NT2/D1 (cell line): ENCODE measurements around the gene KIF27.

Experiments
- SUZ12 ChIP-seq: IDR thresholded peaks from 2 replicates; pipeline ENCODE4 v1.6.1; 2011; ENCODE audit not compliant: insufficient read length, insufficient read depth; ENCODE audit errors: extremely low read depth
- YY1 ChIP-seq: IDR thresholded peaks from 2 replicates; pipeline ENCODE4 v1.6.1; 2011; ENCODE audit not compliant: insufficient read length, insufficient read depth
- ZNF274 ChIP-seq: IDR thresholded peaks from 2 replicates; pipeline ENCODE4 v1.6.1; 2011; ENCODE audit warnings: mild to moderate bottlenecking, low read depth, low read length

DNA sequence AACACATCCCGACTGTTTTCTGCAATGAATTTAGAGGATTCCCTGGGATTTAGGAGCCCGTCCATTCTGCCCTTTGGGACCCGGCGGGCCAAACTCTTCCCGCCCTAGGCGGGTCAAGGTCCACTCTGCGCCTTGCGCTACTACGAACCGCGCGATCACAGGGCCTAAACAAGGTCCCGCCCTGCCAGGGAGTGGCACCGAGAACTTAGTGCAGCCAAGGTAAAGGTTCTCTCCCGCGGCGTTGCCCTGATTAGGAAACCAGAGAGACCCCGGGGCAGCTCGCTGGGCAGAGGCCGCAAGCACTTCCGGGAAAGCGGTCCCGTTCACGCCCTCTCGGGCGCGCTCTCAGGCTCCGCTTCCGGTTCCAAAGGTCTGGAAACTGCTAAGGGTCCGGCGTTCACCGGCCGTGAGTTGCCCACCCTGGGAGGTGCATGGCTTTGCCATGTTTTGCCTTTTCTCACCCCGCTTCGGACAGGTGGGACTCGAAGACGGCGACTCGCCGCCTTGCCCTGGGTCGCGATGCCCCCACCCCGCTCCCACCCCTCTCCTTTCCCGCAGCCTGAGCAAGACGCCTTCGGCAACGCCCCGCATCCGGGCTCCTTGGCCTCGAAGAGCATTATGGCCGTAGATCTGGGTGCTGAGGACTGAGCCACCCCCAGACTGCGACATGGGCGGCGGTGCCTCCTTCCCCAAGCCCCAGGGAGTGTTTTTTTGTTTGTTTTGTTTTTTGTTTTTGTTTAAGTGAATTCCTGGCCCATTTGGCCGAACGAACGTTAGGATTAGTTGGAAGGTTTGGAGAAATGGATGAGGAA, 35.4 kb upstream of the KIF27 start:
- TF ChIP-seq ZNF274 = no peak
- TF ChIP-seq YY1 = no peak
- TF ChIP-seq SUZ12 = no peak
